CD8-positive, alpha-beta memory T cell (primary cell): ENCODE measurements around the gene TNFRSF8. TPM values are rescaled to one million over a fixed set of nuclear protein-coding genes. Genes with fewer than 3 reads are reported as not detected.
"Not testable (repeated sequence)": the region's sequence is repeated elsewhere in the genome, so short reads cannot be mapped to it uniquely, and the experiment has no call there.

Experiments
- CTCF ChIA-PET: fragments of 350-600 bp; sonication (Branson Sonifier 250); formaldehyde crosslinking; loops from one replicate; lab custom pipeline; 2021; ENCODE audit warnings: antibody characterized with exemption; lab: Charles Lee
- POLR2A ChIA-PET: fragments of 350-600 bp; sonication (Branson Sonifier 250); formaldehyde crosslinking; loops from one replicate; lab custom pipeline; 2021; ENCODE audit warnings: antibody characterized with exemption; lab: Charles Lee
- DNase-seq, 5 donors: peaks; one replicate each; pipeline versions ENCODE4 v3.0.0 to v3.0.0-alpha.2; 2020 to 2022; ENCODE audit warnings: mixed read lengths in 1 of 5
- H3K27ac ChIP-seq: one replicate; pipeline ENCODE4 v1.7.0; 2013; ENCODE audit warnings: low read depth, mild to moderate bottlenecking, low read length, moderate library complexity
- H3K27me3 ChIP-seq: 2 replicates; pipeline ENCODE4 v1.7.0; 2013; ENCODE audit warnings: low read length, mild to moderate bottlenecking; ENCODE audit not compliant: insufficient read depth, poor library complexity, severe bottlenecking
- H3K36me3 ChIP-seq: 2 replicates; pipeline ENCODE4 v1.7.0; 2013; ENCODE audit warnings: mild to moderate bottlenecking, low read length, moderate library complexity; ENCODE audit not compliant: insufficient read depth
- H3K4me1 ChIP-seq: 2 replicates; pipeline ENCODE4 v1.7.0; 2013; ENCODE audit warnings: mild to moderate bottlenecking, low read length, moderate library complexity; ENCODE audit not compliant: insufficient read depth
- H3K4me3 ChIP-seq: 2 replicates; pipeline ENCODE4 v1.7.0; 2013; ENCODE audit warnings: mild to moderate bottlenecking, low read length
- H3K9me3 ChIP-seq: 2 replicates; pipeline ENCODE4 v1.7.0; 2013; ENCODE audit warnings: mild to moderate bottlenecking, low read length
- H3K27ac Mint-ChIP-seq, 8 donors: one replicate each; pipeline ENCODE4 v1.8.0; 2020 to 2021; ENCODE audit warnings: mixed read lengths in 8 of 8, mild to moderate bottlenecking in 6 of 8, inconsistent platforms in 3 of 8, moderate library complexity in 3 of 8
- H3K27me3 Mint-ChIP-seq, 2 donors: one replicate each; pipeline ENCODE4 v1.8.0; 2020 to 2021; ENCODE audit warnings: mixed read lengths in 2 of 2, mild to moderate bottlenecking in 1 of 2, moderate library complexity in 1 of 2
- H3K36me3 Mint-ChIP-seq, 3 donors: one replicate each; pipeline ENCODE4 v1.8.0; 2020 to 2021; ENCODE audit warnings: mixed read lengths in 3 of 3, inconsistent platforms in 1 of 3, mild to moderate bottlenecking in 1 of 3
- H3K4me1 Mint-ChIP-seq, 3 donors: one replicate each; pipeline ENCODE4 v1.8.0; 2020 to 2021; ENCODE audit warnings: mixed read lengths in 3 of 3, inconsistent platforms in 1 of 3, mild to moderate bottlenecking in 1 of 3
- H3K4me3 Mint-ChIP-seq, 7 donors: one replicate each; pipeline ENCODE4 v1.8.0; 2020 to 2021; ENCODE audit warnings: mixed read lengths in 7 of 7, mild to moderate bottlenecking in 6 of 7, moderate library complexity in 4 of 7, inconsistent platforms in 2 of 7
- H3K9me3 Mint-ChIP-seq, 5 donors: one replicate each; pipeline ENCODE4 v1.8.0; 2020 to 2022; ENCODE audit warnings: mixed read lengths in 5 of 5, mild to moderate bottlenecking in 3 of 5, moderate library complexity in 2 of 5, inconsistent platforms in 1 of 5
- polyA plus RNA-seq: library from polyadenylated mRNA; unstranded; fragments of 300-500 nt; fragmentation: Illumina TruSeq; gene quantifications from one replicate; pipeline ENCODE4 v1.2.3, GENCODE V29; 2021
- total RNA-seq, 2 experiments: library from RNA; stranded (reverse); gene quantifications; one replicate each; pipeline ENCODE4 v1.2.3, GENCODE V29; 2021

Gene TNFRSF8
- total and polyA plus RNA-seq, 3 experiments from 2014 or later: 1.5 to 1.9 TPM; not detected in 1

DNA sequence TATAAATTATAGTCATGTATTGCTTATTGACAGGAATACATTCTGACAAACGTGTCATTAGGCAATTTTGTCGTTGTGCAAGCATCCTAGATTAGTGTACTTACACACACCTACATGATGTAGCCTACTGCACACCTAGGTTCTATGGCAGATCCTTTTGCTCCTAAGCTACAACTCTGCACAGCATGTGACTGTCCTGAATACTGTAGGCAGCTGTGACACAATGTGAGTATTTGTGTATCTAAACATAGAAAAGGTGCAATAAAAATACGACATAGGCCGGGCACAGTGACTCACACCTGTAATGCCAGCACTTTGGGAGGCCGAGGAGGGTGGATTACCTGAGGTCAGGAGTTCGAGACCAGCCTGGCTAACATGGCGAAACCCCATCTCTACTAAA, 36.5 kb downstream of the TNFRSF8 start:
- no peaks in the 10 kb centered on the region for H3K27me3 Mint-ChIP-seq
- peaks cover 12 to 25% (median 19%) of the 10 kb centered on the region in 3 donors for H3K4me1 Mint-ChIP-seq
- no peak overlapping the region for H3K27ac Mint-ChIP-seq
- Histone ChIP-seq H3K36me3 (no peaks in the 10 kb centered on the region), H3K27ac (no peak overlapping the region), H3K9me3 (no peaks in the 10 kb centered on the region), H3K4me3 (no peak overlapping the region), H3K4me1 (peaks cover 5% of the 10 kb centered on the region), H3K27me3 (no peaks in the 10 kb centered on the region)
- no peak for DNase-seq
- no peak overlapping the region for H3K4me3 Mint-ChIP-seq
- peaks cover 0 to 5% (median 0%) of the 10 kb centered on the region in 3 donors for H3K36me3 Mint-ChIP-seq
- H3K9me3 Mint-ChIP-seq: peaks cover 0 to 3% (median 2%) of the 10 kb centered on the region in 5 donors
- ChIA-PET CTCF (interaction anchor here (1.3 kb wide), 1 partner anchor 26 kb away, joined by 3 read pairs; no protein-coding TSS in a partner anchor), POLR2A (interaction anchor here (0.7 kb wide), 1 partner anchor 178 kb away, joined by 4 read pairs; no protein-coding TSS in a partner anchor)

GRCh38 chr1:12100071-12100470, 37.0 kb downstream of the TNFRSF8 start:
- H3K4me3 Mint-ChIP-seq: no peak overlapping the region
- CTCF ChIA-PET: interaction anchor here (1.3 kb wide), 1 partner anchor 26 kb away, joined by 3 read pairs; no protein-coding TSS in a partner anchor

DNA sequence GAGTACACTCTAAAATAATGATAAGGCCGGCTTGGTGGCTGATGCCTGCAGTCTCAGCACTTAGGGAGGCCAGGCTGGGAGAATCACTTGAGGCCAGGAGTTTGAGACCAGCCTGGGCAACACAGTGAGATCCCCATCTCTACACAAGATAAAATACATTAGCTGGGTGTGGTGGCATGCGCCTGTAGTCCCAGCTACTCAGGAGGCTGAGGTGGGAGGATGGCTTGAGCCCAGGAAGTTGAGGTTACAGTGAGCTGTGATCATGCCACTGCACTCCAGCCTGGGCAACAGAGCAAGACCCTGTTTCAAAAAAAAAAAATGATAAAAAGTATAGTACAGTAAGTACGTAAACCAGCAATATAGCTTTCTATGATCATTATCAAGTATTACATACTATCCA, 38.0 kb downstream of the TNFRSF8 start:
- CTCF ChIA-PET: interaction anchor here (1.1 to 1.3 kb wide), 2 partner anchors 12 to 27 kb away, joined by 3 read pairs; no protein-coding TSS in a partner anchor
- H3K27ac ChIP-seq, H3K27ac Mint-ChIP-seq, DNase-seq, H3K9me3 ChIP-seq, H3K27me3 Mint-ChIP-seq, H3K9me3 Mint-ChIP-seq, H3K27me3 ChIP-seq, H3K4me1 ChIP-seq, POLR2A ChIA-PET, H3K4me3 ChIP-seq, H3K4me3 Mint-ChIP-seq, H3K36me3 Mint-ChIP-seq, H3K36me3 ChIP-seq: not testable (repeated sequence)
- H3K4me1 Mint-ChIP-seq: peaks cover 12 to 29% (median 23%) of the 10 kb centered on the region in 3 donors

More at GRCh38 chr1:12100071-12100470, 37.0 kb downstream of the TNFRSF8 start:
- Histone ChIP-seq H3K4me1 (peaks cover 5% of the 10 kb centered on the region), H3K27me3 (no peaks in the 10 kb centered on the region), H3K4me3 (no peak overlapping the region), H3K36me3 (no peaks in the 10 kb centered on the region), H3K9me3 (no peaks in the 10 kb centered on the region), H3K27ac (no peak overlapping the region)
- Mint-ChIP-seq H3K4me1 (peaks cover 12 to 26% (median 19%) of the 10 kb centered on the region in 3 donors), H3K36me3 (peaks cover 0 to 5% (median 0%) of the 10 kb centered on the region in 3 donors), H3K27ac (no peak overlapping the region), H3K9me3 (peaks cover 0 to 3% (median 2%) of the 10 kb centered on the region in 5 donors), H3K27me3 (no peaks in the 10 kb centered on the region)
- POLR2A ChIA-PET: interaction anchor here (0.6 to 0.7 kb wide), 2 partner anchors 114 to 177 kb away, joined by 4 to 7 read pairs; no protein-coding TSS in a partner anchor
- no peak for DNase-seq

- peak overlapping the region in 1 of 8 donors; percentile 70 for H3K27ac Mint-ChIP-seq
- H3K4me3 Mint-ChIP-seq: no peak overlapping the region
- Histone ChIP-seq H3K4me3 (no peak overlapping the region), H3K9me3 (no peaks in the 10 kb centered on the region), H3K27ac (no peak overlapping the region), H3K27me3 (no peaks in the 10 kb centered on the region), H3K36me3 (no peaks in the 10 kb centered on the region), H3K4me1 (peaks cover 5% of the 10 kb centered on the region)
- POLR2A ChIA-PET: interaction anchor here (1.2 kb wide), 1 partner anchor 14 kb away, joined by 4 read pairs; no protein-coding TSS in a partner anchor
- DNase-seq: no peak
- peaks cover 0 to 5% (median 0%) of the 10 kb centered on the region in 3 donors for H3K36me3 Mint-ChIP-seq
- H3K4me1 Mint-ChIP-seq: peaks cover 12 to 32% (median 23%) of the 10 kb centered on the region in 3 donors
- peaks cover 0 to 3% (median 2%) of the 10 kb centered on the region in 5 donors for H3K9me3 Mint-ChIP-seq
- CTCF ChIA-PET: no interaction called here
- no peaks in the 10 kb centered on the region for H3K27me3 Mint-ChIP-seq
These were observed 39.0 kb downstream of the TNFRSF8 start for GRCh38 chr1:12102066-12102465.

GRCh38 chr1:12104417-12104816, 41.3 kb downstream of the TNFRSF8 start:
- Histone ChIP-seq H3K27me3 (no peaks in the 10 kb centered on the region), H3K4me3 (no peak overlapping the region), H3K27ac (no peak overlapping the region), H3K9me3 (no peaks in the 10 kb centered on the region), H3K36me3 (no peaks in the 10 kb centered on the region), H3K4me1 (peaks cover 5% of the 10 kb centered on the region)
- peaks cover 12 to 32% (median 23%) of the 10 kb centered on the region in 3 donors for H3K4me1 Mint-ChIP-seq
- H3K36me3 Mint-ChIP-seq: no peaks in the 10 kb centered on the region
- no peaks in the 10 kb centered on the region for H3K9me3 Mint-ChIP-seq
- ChIA-PET CTCF (interaction anchor here (1.3 kb wide), 1 partner anchor 106 kb away, joined by 3 read pairs; no protein-coding TSS in a partner anchor), POLR2A (no interaction called here)
- no peaks in the 10 kb centered on the region for H3K27me3 Mint-ChIP-seq
- peak overlapping the region in 2 of 8 donors; percentile 9 to 50 for H3K27ac Mint-ChIP-seq
- no peak for DNase-seq
- H3K4me3 Mint-ChIP-seq: no peak overlapping the region

- Histone ChIP-seq H3K4me1 (peaks cover 5% of the 10 kb centered on the region), H3K36me3 (no peaks in the 10 kb centered on the region), H3K27ac (no peak overlapping the region), H3K4me3 (no peak overlapping the region), H3K9me3 (no peaks in the 10 kb centered on the region), H3K27me3 (no peaks in the 10 kb centered on the region)
- H3K4me3 Mint-ChIP-seq: no peak overlapping the region
- POLR2A ChIA-PET: no interaction called here
- no peak for DNase-seq
- peak overlapping the region in 1 of 8 donors; percentile 47 for H3K27ac Mint-ChIP-seq
- CTCF ChIA-PET: no interaction called here
- no peaks in the 10 kb centered on the region for H3K36me3 Mint-ChIP-seq
- H3K9me3 Mint-ChIP-seq: no peaks in the 10 kb centered on the region
- no peaks in the 10 kb centered on the region for H3K27me3 Mint-ChIP-seq
- H3K4me1 Mint-ChIP-seq: peaks cover 12 to 32% (median 23%) of the 10 kb centered on the region in 3 donors
These were observed 43.0 kb downstream of the TNFRSF8 start for GRCh38 chr1:12106153-12106552.

- H3K27me3 ChIP-seq, H3K9me3 ChIP-seq, H3K27me3 Mint-ChIP-seq, H3K27ac ChIP-seq, CTCF ChIA-PET, H3K27ac Mint-ChIP-seq, H3K4me3 ChIP-seq, POLR2A ChIA-PET, H3K36me3 Mint-ChIP-seq, H3K36me3 ChIP-seq, H3K4me3 Mint-ChIP-seq, H3K4me1 ChIP-seq, DNase-seq, H3K9me3 Mint-ChIP-seq: not testable (repeated sequence)
- H3K4me1 Mint-ChIP-seq: peaks cover 12 to 31% (median 22%) of the 10 kb centered on the region in 3 donors
These were observed 43.8 kb downstream of the TNFRSF8 start for GRCh38 chr1:12106861-12107260.

DNA sequence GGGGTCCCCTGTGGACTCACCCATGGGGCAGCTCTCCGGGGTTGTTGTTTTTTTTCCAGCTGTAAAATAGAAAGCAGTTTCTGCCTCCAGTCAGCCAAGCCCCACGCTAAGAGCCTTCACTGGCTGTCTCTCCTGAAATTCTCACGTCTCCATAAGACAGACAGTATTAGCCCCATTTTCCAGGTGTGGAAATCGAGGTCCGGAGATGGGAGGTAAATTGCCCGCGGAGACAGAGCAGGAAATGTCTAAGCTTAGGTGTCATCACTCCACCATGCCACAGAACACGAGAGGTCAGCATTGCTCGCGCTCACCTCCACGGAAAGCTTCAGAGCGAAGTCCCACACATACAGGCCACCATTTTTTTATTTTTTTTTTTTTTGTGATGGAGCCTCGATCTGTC, 44.6 kb downstream of the TNFRSF8 start:
- H3K36me3 Mint-ChIP-seq: no peaks in the 10 kb centered on the region
- Histone ChIP-seq H3K27me3 (no peaks in the 10 kb centered on the region), H3K27ac (no peak overlapping the region), H3K9me3 (no peaks in the 10 kb centered on the region), H3K36me3 (no peaks in the 10 kb centered on the region), H3K4me1 (peaks cover 3% of the 10 kb centered on the region), H3K4me3 (no peak overlapping the region)
- H3K27ac Mint-ChIP-seq: no peak overlapping the region
- peaks cover 3 to 22% (median 13%) of the 10 kb centered on the region in 3 donors for H3K4me1 Mint-ChIP-seq
- H3K27me3 Mint-ChIP-seq: no peaks in the 10 kb centered on the region
- no peak for DNase-seq
- no peak overlapping the region for H3K4me3 Mint-ChIP-seq
- H3K9me3 Mint-ChIP-seq: no peaks in the 10 kb centered on the region
- ChIA-PET CTCF (no interaction called here), POLR2A (no interaction called here)
